ENCODE measurements around the gene ERICH3. TPM values are rescaled to one million over a fixed set of nuclear protein-coding genes. Genes with fewer than 3 reads are reported as not detected.

ERICH3 gene
- total RNA-seq, 1 experiment from 2014 or later: not detected

- Mint-ChIP-seq H3K9me3 (ENCODE audit: unreplicated experiment) (no peaks in the 10 kb centered on the region), H3K27ac (ENCODE audit: unreplicated experiment) (no peak overlapping the region), H3K4me1 (ENCODE audit: low read depth, unreplicated experiment) (no peaks in the 10 kb centered on the region), H3K27me3 (ENCODE audit: insufficient read depth, unreplicated experiment) (peaks cover 7% of the 10 kb centered on the region), H3K4me3 (ENCODE audit: unreplicated experiment) (no peak overlapping the region), H3K36me3 (ENCODE audit: insufficient read depth, unreplicated experiment) (no peaks in the 10 kb centered on the region)
- H3K4me1 ChIP-seq: no peaks in the 10 kb centered on the region
- intact Hi-C loops (cut with micrococcal nuclease; ENCODE audit: unreplicated experiment): no loop called here
- no peaks in the 10 kb centered on the region for H3K27me3 ChIP-seq (replicated peaks; ENCODE audit: control insufficient read depth, insufficient read depth, low read length)
- H3K9me3 ChIP-seq: no peaks in the 10 kb centered on the region
- TF ChIP-seq CTCF (IDR thresholded peaks at IDR 0.05; ENCODE audit: insufficient read depth in 1 of 2, low read depth in 1 of 2, low read length in 1 of 2, severe bottlenecking in 1 of 2, unreplicated experiment in 1 of 2): no peak
- DNase-seq: no peak
- no peak overlapping the region for H3K4me3 ChIP-seq (ENCODE audit: low read depth, low read length)
- BruUV-seq (replicated peaks): no TSS peak
- ChIA-PET POLR2A (no interaction called here), CTCF (no interaction called here)
- H3K36me3 ChIP-seq (ENCODE audit: control insufficient read depth, insufficient read depth, low read length): no peaks in the 10 kb centered on the region
These were observed 85.7 kb downstream of the ERICH3 start for GRCh38 chr1:74587888-74588287.

GRCh38 chr1:74586253-74586897 is 87.2 kb downstream of the ERICH3 start:
- no TSS peak for BruUV-seq (replicated peaks)
- H3K4me3 ChIP-seq (ENCODE audit: low read depth, low read length): no peak overlapping the region
- no peaks in the 10 kb centered on the region for H3K4me1 Mint-ChIP-seq (ENCODE audit: low read depth, unreplicated experiment)
- H3K9me3 Mint-ChIP-seq (ENCODE audit: unreplicated experiment): no peaks in the 10 kb centered on the region
- peaks cover 7% of the 10 kb centered on the region for H3K27me3 Mint-ChIP-seq (ENCODE audit: insufficient read depth, unreplicated experiment)
- DNase-seq: no peak
- no peaks in the 10 kb centered on the region for H3K9me3 ChIP-seq
- no peaks in the 10 kb centered on the region for H3K4me1 ChIP-seq
- H3K36me3 ChIP-seq (ENCODE audit: control insufficient read depth, insufficient read depth, low read length): no peaks in the 10 kb centered on the region
- H3K27ac Mint-ChIP-seq (ENCODE audit: unreplicated experiment): no peak overlapping the region
- ChIA-PET CTCF (no interaction called here), POLR2A (no interaction called here)
- no peaks in the 10 kb centered on the region for H3K27me3 ChIP-seq (replicated peaks; ENCODE audit: control insufficient read depth, insufficient read depth, low read length)
- H3K4me3 Mint-ChIP-seq (ENCODE audit: unreplicated experiment): no peak overlapping the region
- H3K36me3 Mint-ChIP-seq (ENCODE audit: insufficient read depth, unreplicated experiment): no peaks in the 10 kb centered on the region
- intact Hi-C loops (cut with micrococcal nuclease; ENCODE audit: unreplicated experiment): no loop called here
- TF ChIP-seq CTCF (IDR thresholded peaks at IDR 0.05; ENCODE audit: insufficient read depth in 1 of 2, low read depth in 1 of 2, low read length in 1 of 2, severe bottlenecking in 1 of 2, unreplicated experiment in 1 of 2): no peak

GRCh38 chr1:74584185-74584584 is 89.4 kb downstream of the ERICH3 start:
- DNase-seq: no peak
- TF ChIP-seq CTCF (IDR thresholded peaks at IDR 0.05; ENCODE audit: insufficient read depth in 1 of 2, low read depth in 1 of 2, low read length in 1 of 2, severe bottlenecking in 1 of 2, unreplicated experiment in 1 of 2): no peak
- H3K4me1 Mint-ChIP-seq (ENCODE audit: low read depth, unreplicated experiment): no peaks in the 10 kb centered on the region
- H3K36me3 Mint-ChIP-seq (ENCODE audit: insufficient read depth, unreplicated experiment): no peaks in the 10 kb centered on the region
- ChIA-PET POLR2A (no interaction called here), CTCF (no interaction called here)
- Histone ChIP-seq H3K27me3 (replicated peaks; ENCODE audit: control insufficient read depth, insufficient read depth, low read length) (no peaks in the 10 kb centered on the region), H3K36me3 (ENCODE audit: control insufficient read depth, insufficient read depth, low read length) (no peaks in the 10 kb centered on the region), H3K4me3 (ENCODE audit: low read depth, low read length) (no peak overlapping the region), H3K9me3 (no peaks in the 10 kb centered on the region), H3K4me1 (no peaks in the 10 kb centered on the region)
- BruUV-seq (replicated peaks): no TSS peak
- H3K9me3 Mint-ChIP-seq (ENCODE audit: unreplicated experiment): no peaks in the 10 kb centered on the region
- no peak overlapping the region for H3K27ac Mint-ChIP-seq (ENCODE audit: unreplicated experiment)
- intact Hi-C loops (cut with micrococcal nuclease; ENCODE audit: unreplicated experiment): no loop called here
- peaks cover 3% of the 10 kb centered on the region for H3K27me3 Mint-ChIP-seq (ENCODE audit: insufficient read depth, unreplicated experiment)
- H3K4me3 Mint-ChIP-seq (ENCODE audit: unreplicated experiment): no peak overlapping the region
